K562 (cell line): ENCODE results near the gene C1RL. TPM values are rescaled to one million over a fixed set of nuclear protein-coding genes. Genes with fewer than 3 reads are reported as not detected.
A peak's percentile ranks its signal among the peaks of the same experiment; 100 is the strongest.

Source experiments
- CTBP1 ChIP-seq: fragments of 450-650 bp; IDR thresholded peaks from 2 replicates; pipeline ENCODE4 v1.6.1; 2016; ENCODE audit warnings: borderline replicate concordance
- DEAF1 ChIP-seq: fragments of 450-650 bp; formaldehyde crosslinking; IDR thresholded peaks from 2 replicates; pipeline ENCODE4 v1.4.0; 2020; ENCODE audit warnings: mild to moderate bottlenecking, moderate library complexity
- FOXM1 ChIP-seq, 2 experiments: fragments of 450-650 bp in 1 of 2; sonication (generic) in 1 of 2; formaldehyde crosslinking in 1 of 2; IDR thresholded peaks; 2 replicates each; pipeline versions ENCODE4 v1.6.1 to v1.9.0; 2017 to 2022; ENCODE audit warnings: low read depth in 2 of 2, mild to moderate bottlenecking in 2 of 2, missing genetic modification reagents in 1 of 2, moderate library complexity in 1 of 2
- MCM2 ChIP-seq: fragments of 450-650 bp; IDR thresholded peaks from 2 replicates; pipeline ENCODE4 v1.6.1; 2017; ENCODE audit warnings: low read depth, mild to moderate bottlenecking
- MECOM ChIP-seq: fragments of 250-450 bp; sonication (Bioruptor Pico); IDR thresholded peaks from 2 replicates; pipeline ENCODE4 v1.8.0; 2022; ENCODE audit warnings: inconsistent platforms
- NFE2 ChIP-seq: IDR thresholded peaks from 2 replicates; pipeline ENCODE4 v1.6.1; 2014; ENCODE audit warnings: antibody characterized with exemption, low read depth
- NFE2L1 ChIP-seq: fragments of 450-650 bp; IDR thresholded peaks from 2 replicates; pipeline ENCODE4 v1.6.1; 2016; ENCODE audit warnings: missing genetic modification characterization, low read depth, mild to moderate bottlenecking, missing compliant biosample characterization, moderate library complexity, borderline replicate concordance
- PML ChIP-seq: IDR thresholded peaks from 2 replicates; pipeline ENCODE4 v1.6.1; 2012; ENCODE audit warnings: low read length, inconsistent platforms
- RAD21 ChIP-seq, 2 experiments: fragments of 250-450 bp in 1 of 2; fragments of 450-650 bp in 1 of 2; sonication (Bioruptor Pico) in 1 of 2; formaldehyde crosslinking in 1 of 2; IDR thresholded peaks in 1 of 2; conservative IDR thresholded peaks in 1 of 2; 2 replicates each; pipeline versions ENCODE4 v1.4.0 to v1.8.0; 2020 to 2022; ENCODE audit warnings: mild to moderate bottlenecking in 2 of 2, moderate library complexity in 1 of 2
- REST ChIP-seq, 2 experiments: fragments of 450-650 bp; formaldehyde crosslinking in 1 of 2; IDR thresholded peaks; 2 replicates each; pipeline versions ENCODE4 v1.4.0 to v1.6.1; 2014 to 2020; ENCODE audit warnings: mild to moderate bottlenecking in 2 of 2, borderline replicate concordance in 1 of 2, low read depth in 1 of 2
- SMC3 ChIP-seq: conservative IDR thresholded peaks from 2 replicates; pipeline ENCODE4 v1.6.1; 2011; ENCODE audit warnings: low read depth, low read length, improper control_type of control experiment; ENCODE audit not compliant: insufficient read depth
- ZNF280A ChIP-seq: fragments of 450-650 bp; IDR thresholded peaks from 2 replicates; pipeline ENCODE4 v1.6.1; 2018; ENCODE audit warnings: mild to moderate bottlenecking, low read depth; ENCODE audit not compliant: partially characterized antibody
- ZNF316 ChIP-seq: fragments of 450-650 bp; IDR thresholded peaks from 2 replicates; pipeline ENCODE4 v1.6.1; 2016
- ZNF512 ChIP-seq: IDR thresholded peaks from 2 replicates; pipeline ENCODE4 v1.6.1; 2016; ENCODE audit warnings: missing genetic modification characterization, missing compliant biosample characterization
- polyA plus RNA-seq, 8 experiments: library from polyadenylated mRNA; depleted of rRNA in 4 of 8; stranded (reverse) in 5 of 8; unstranded in 3 of 8; fragments of >200 nt; fragmentation: Nextera tagmentation in 2 of 8; fragmentation: Illumina TruSeq in 1 of 8; extraction: Ambion mirVana in 2 of 8; extraction: Trizol in 1 of 8; gene quantifications; 2 replicates each; pipeline versions ENCODE4 v1.2.1 to v1.2.3, GENCODE V29; 2011 to 2014; ENCODE audit warnings: inconsistent platforms in 1 of 8, missing spikeins in 1 of 8
- total RNA-seq, 7 experiments: library from RNA; depleted of rRNA in 6 of 7; stranded (reverse); fragments of >200 nt in 6 of 7; fragmentation: Illumina TruSeq in 2 of 7; extraction: Trizol in 2 of 7; gene quantifications; 2 replicates each; pipeline versions ENCODE4 v1.2.1 to v1.2.3, GENCODE V29; 2011 to 2021; ENCODE audit warnings: low replicate concordance in 1 of 7

Gene C1RL
- total and polyA plus RNA-seq, 9 of the 15 experiments (the other 6 are each of a cell fraction or from before 2014, with no cell fraction given): 1.4 to 10.7 (median 8.0) TPM

GRCh38 chr12:7060353-7060954 is 48.6 kb downstream of the C1RL start, which contains the start of gene C1S (continued):
- TF ChIP-seq REST (IDR thresholded peaks at IDR 0.05; ENCODE audit: borderline replicate concordance): peak; percentile 80
- no peak for TF ChIP-seq REST (CRISPR knock-in tag; IDR thresholded peaks at IDR 0.05; ENCODE audit: low read depth)
- peak; percentile 20; the same call in 1 of the 2 replicates for TF ChIP-seq ZNF316
- peak; percentile 34; the same call in 1 of the 2 replicates for TF ChIP-seq DEAF1 (CRISPR knock-in tag)
- TF ChIP-seq MCM2: no peak
- no peak for TF ChIP-seq FOXM1 (IDR thresholded peaks at IDR 0.05; ENCODE audit: low read depth)
- TF ChIP-seq FOXM1 (CRISPR knock-in tag; IDR thresholded peaks at IDR 0.05; ENCODE audit: low read depth): no peak
- 0 out of 2 replicates have a peak, but pooled peaks have one; percentile 26 for TF ChIP-seq CTBP1
- TF ChIP-seq ZNF280A: no peak
- peak; percentile 53; the same call in 1 of the 2 replicates for TF ChIP-seq SMC3
- peak; percentile 93 for TF ChIP-seq NFE2
- TF ChIP-seq MECOM (CRISPR knock-in tag): no peak
- no peak for TF ChIP-seq ZNF512 (tag)
- TF ChIP-seq RAD21 (CRISPR knock-in tag; conservative IDR thresholded peaks at IDR 0.05 in 1 of 2, IDR thresholded peaks at IDR 0.05 in 1 of 2): peak; percentile 73 to 74
- TF ChIP-seq PML: no peak
- TF ChIP-seq NFE2L1 (tag): no peak; the same call in 1 of the 2 replicates
